HEK293 (cell line): ENCODE data around the gene ACTR1A.
A peak's percentile ranks its signal among the peaks of the same experiment; 100 is the strongest.

Experiments used
- ATF2 ChIP-seq: fragments of 450-650 bp; formaldehyde crosslinking; IDR thresholded peaks from 2 replicates; pipeline ENCODE4 v1.5.1; 2016; ENCODE audit warnings: missing biosample characterization, missing genetic modification characterization, low read depth
- BCL11A ChIP-seq: fragments of 450-650 bp; formaldehyde crosslinking; IDR thresholded peaks from 2 replicates; pipeline ENCODE4 v1.5.1; 2016; ENCODE audit warnings: low read depth, missing biosample characterization, missing genetic modification characterization
- KLF9 ChIP-seq: fragments of 450-650 bp; formaldehyde crosslinking; IDR thresholded peaks from 2 replicates; pipeline ENCODE4 v1.5.1; 2016; ENCODE audit warnings: missing biosample characterization, missing genetic modification characterization, low read depth
- MEIS1 ChIP-seq: sonication (generic); formaldehyde crosslinking; IDR thresholded peaks from 2 replicates; pipeline ENCODE4 v1.8.1; 2022; ENCODE audit warnings: missing genetic modification reagents, mild to moderate bottlenecking, borderline replicate concordance
- ZBTB20 ChIP-seq: fragments of 450-650 bp; formaldehyde crosslinking; IDR thresholded peaks from 2 replicates; pipeline ENCODE4 v1.5.1; 2016; ENCODE audit warnings: missing biosample characterization, missing genetic modification characterization
- ZBTB6 ChIP-seq: fragments of 450-650 bp; formaldehyde crosslinking; IDR thresholded peaks from 2 replicates; pipeline ENCODE4 v1.5.1; 2017; ENCODE audit warnings: missing biosample characterization, missing genetic modification characterization
- ZBTB7A ChIP-seq: fragments of 450-650 bp; formaldehyde crosslinking; IDR thresholded peaks from 2 replicates; pipeline ENCODE4 v1.5.1; 2016; ENCODE audit warnings: low read depth, missing biosample characterization, missing genetic modification characterization
- ZEB2 ChIP-seq: fragments of 450-650 bp; formaldehyde crosslinking; IDR thresholded peaks from 2 replicates; pipeline ENCODE4 v1.5.1; 2016; ENCODE audit warnings: missing biosample characterization, missing genetic modification characterization
- ZFP69B ChIP-seq: fragments of 450-650 bp; formaldehyde crosslinking; IDR thresholded peaks from 2 replicates; pipeline ENCODE4 v1.5.1; 2016; ENCODE audit warnings: missing biosample characterization, missing genetic modification characterization
- ZNF112 ChIP-seq: fragments of 450-650 bp; formaldehyde crosslinking; IDR thresholded peaks from 2 replicates; pipeline ENCODE4 v1.5.0; 2017; ENCODE audit warnings: missing biosample characterization, missing genetic modification characterization
- ZNF132 ChIP-seq: fragments of 450-650 bp; formaldehyde crosslinking; IDR thresholded peaks from 2 replicates; pipeline ENCODE4 v1.5.1; 2017; ENCODE audit warnings: missing biosample characterization, missing genetic modification characterization, borderline replicate concordance
- ZNF335 ChIP-seq: fragments of 450-650 bp; formaldehyde crosslinking; conservative IDR thresholded peaks from 2 replicates; pipeline ENCODE4 v1.5.1; 2016; ENCODE audit warnings: missing biosample characterization, missing genetic modification characterization
- ZNF341 ChIP-seq: fragments of 450-650 bp; formaldehyde crosslinking; IDR thresholded peaks from 2 replicates; pipeline ENCODE4; 2016; ENCODE audit warnings: low read depth, missing biosample characterization, missing genetic modification characterization
- ZNF433 ChIP-seq: fragments of 450-650 bp; formaldehyde crosslinking; IDR thresholded peaks from 2 replicates; pipeline ENCODE4 v1.5.1; 2016; ENCODE audit warnings: missing biosample characterization, missing genetic modification characterization, low read depth
- ZNF501 ChIP-seq: fragments of 450-650 bp; formaldehyde crosslinking; IDR thresholded peaks from 2 replicates; pipeline ENCODE4 v1.5.1; 2016; ENCODE audit warnings: missing biosample characterization, missing genetic modification characterization
- ZNF548 ChIP-seq: fragments of 450-650 bp; formaldehyde crosslinking; IDR thresholded peaks from 2 replicates; pipeline ENCODE4 v1.5.1; 2016; ENCODE audit warnings: missing biosample characterization, missing genetic modification characterization
- ZNF560 ChIP-seq: fragments of 450-650 bp; formaldehyde crosslinking; IDR thresholded peaks from 2 replicates; pipeline ENCODE4 v1.5.1; 2017; ENCODE audit warnings: missing biosample characterization, missing genetic modification characterization, borderline replicate concordance
- ZNF600 ChIP-seq: fragments of 450-650 bp; formaldehyde crosslinking; IDR thresholded peaks from 2 replicates; pipeline ENCODE4 v1.5.1; 2016; ENCODE audit warnings: missing biosample characterization, missing genetic modification characterization
- ZNF701 ChIP-seq: fragments of 450-650 bp; formaldehyde crosslinking; IDR thresholded peaks from 2 replicates; pipeline ENCODE4 v1.5.1; 2016; ENCODE audit warnings: missing biosample characterization, missing genetic modification characterization
- ZNF768 ChIP-seq: fragments of 450-650 bp; formaldehyde crosslinking; IDR thresholded peaks from 2 replicates; pipeline ENCODE4 v1.5.1; 2018; ENCODE audit warnings: missing biosample characterization, mild to moderate bottlenecking, missing genetic modification characterization
- ZXDB ChIP-seq: fragments of 450-650 bp; formaldehyde crosslinking; IDR thresholded peaks from 2 replicates; pipeline ENCODE4 v1.5.1; 2016; ENCODE audit warnings: missing biosample characterization, missing genetic modification characterization
- TF ChIP-seq, protein P1 (sequence below): fragments of 450-650 bp; IDR thresholded peaks from 2 replicates; pipeline ENCODE4 v1.5.1; 2018; ENCODE audit warnings: missing biosample characterization, missing genetic modification characterization
- TF ChIP-seq, protein P2 (sequence below): fragments of 450-650 bp; formaldehyde crosslinking; IDR thresholded peaks from 2 replicates; pipeline ENCODE4 v1.5.1; 2016; ENCODE audit warnings: missing biosample characterization, missing genetic modification characterization
- TF ChIP-seq, protein P3 (sequence below): fragments of 450-650 bp; formaldehyde crosslinking; IDR thresholded peaks from 2 replicates; pipeline ENCODE4 v1.5.1; 2016; ENCODE audit warnings: missing biosample characterization, missing genetic modification characterization
- TF ChIP-seq, protein P4 (sequence below): fragments of 450-650 bp; formaldehyde crosslinking; IDR thresholded peaks from 2 replicates; pipeline ENCODE4 v1.5.1; 2016; ENCODE audit warnings: missing biosample characterization, missing genetic modification characterization
- TF ChIP-seq, protein P5 (sequence below): IDR thresholded peaks from 2 replicates; pipeline ENCODE4 v1.6.1; 2011; ENCODE audit warnings: mild to moderate bottlenecking, low read depth, low read length, borderline replicate concordance

Gene ACTR1A

GRCh38 chr10:102451105-102451969 is 51.2 kb downstream of the ACTR1A start, which contains the start of gene C10orf95 (continued):
- TF ChIP-seq, protein P1, sequence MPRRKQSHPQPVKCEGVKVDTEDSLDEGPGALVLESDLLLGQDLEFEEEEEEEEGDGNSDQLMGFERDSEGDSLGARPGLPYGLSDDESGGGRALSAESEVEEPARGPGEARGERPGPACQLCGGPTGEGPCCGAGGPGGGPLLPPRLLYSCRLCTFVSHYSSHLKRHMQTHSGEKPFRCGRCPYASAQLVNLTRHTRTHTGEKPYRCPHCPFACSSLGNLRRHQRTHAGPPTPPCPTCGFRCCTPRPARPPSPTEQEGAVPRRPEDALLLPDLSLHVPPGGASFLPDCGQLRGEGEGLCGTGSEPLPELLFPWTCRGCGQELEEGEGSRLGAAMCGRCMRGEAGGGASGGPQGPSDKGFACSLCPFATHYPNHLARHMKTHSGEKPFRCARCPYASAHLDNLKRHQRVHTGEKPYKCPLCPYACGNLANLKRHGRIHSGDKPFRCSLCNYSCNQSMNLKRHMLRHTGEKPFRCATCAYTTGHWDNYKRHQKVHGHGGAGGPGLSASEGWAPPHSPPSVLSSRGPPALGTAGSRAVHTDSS: no peak
- TF ChIP-seq, protein P2, sequence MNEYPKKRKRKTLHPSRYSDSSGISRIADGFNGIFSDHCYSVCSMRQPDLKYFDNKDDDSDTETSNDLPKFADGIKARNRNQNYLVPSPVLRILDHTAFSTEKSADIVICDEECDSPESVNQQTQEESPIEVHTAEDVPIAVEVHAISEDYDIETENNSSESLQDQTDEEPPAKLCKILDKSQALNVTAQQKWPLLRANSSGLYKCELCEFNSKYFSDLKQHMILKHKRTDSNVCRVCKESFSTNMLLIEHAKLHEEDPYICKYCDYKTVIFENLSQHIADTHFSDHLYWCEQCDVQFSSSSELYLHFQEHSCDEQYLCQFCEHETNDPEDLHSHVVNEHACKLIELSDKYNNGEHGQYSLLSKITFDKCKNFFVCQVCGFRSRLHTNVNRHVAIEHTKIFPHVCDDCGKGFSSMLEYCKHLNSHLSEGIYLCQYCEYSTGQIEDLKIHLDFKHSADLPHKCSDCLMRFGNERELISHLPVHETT (tag by site-specific recombination): no peak
- TF ChIP-seq ZFP69B (tag by site-specific recombination): peak; percentile 31; the same call in 1 of the 2 replicates
- no peak for TF ChIP-seq ZBTB6 (tag by site-specific recombination)
- TF ChIP-seq, protein P3, sequence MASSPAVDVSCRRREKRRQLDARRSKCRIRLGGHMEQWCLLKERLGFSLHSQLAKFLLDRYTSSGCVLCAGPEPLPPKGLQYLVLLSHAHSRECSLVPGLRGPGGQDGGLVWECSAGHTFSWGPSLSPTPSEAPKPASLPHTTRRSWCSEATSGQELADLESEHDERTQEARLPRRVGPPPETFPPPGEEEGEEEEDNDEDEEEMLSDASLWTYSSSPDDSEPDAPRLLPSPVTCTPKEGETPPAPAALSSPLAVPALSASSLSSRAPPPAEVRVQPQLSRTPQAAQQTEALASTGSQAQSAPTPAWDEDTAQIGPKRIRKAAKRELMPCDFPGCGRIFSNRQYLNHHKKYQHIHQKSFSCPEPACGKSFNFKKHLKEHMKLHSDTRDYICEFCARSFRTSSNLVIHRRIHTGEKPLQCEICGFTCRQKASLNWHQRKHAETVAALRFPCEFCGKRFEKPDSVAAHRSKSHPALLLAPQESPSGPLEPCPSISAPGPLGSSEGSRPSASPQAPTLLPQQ (tag by site-specific recombination): 0 out of 2 replicates have a peak, but pooled peaks have one; percentile 18
- TF ChIP-seq, protein P4, sequence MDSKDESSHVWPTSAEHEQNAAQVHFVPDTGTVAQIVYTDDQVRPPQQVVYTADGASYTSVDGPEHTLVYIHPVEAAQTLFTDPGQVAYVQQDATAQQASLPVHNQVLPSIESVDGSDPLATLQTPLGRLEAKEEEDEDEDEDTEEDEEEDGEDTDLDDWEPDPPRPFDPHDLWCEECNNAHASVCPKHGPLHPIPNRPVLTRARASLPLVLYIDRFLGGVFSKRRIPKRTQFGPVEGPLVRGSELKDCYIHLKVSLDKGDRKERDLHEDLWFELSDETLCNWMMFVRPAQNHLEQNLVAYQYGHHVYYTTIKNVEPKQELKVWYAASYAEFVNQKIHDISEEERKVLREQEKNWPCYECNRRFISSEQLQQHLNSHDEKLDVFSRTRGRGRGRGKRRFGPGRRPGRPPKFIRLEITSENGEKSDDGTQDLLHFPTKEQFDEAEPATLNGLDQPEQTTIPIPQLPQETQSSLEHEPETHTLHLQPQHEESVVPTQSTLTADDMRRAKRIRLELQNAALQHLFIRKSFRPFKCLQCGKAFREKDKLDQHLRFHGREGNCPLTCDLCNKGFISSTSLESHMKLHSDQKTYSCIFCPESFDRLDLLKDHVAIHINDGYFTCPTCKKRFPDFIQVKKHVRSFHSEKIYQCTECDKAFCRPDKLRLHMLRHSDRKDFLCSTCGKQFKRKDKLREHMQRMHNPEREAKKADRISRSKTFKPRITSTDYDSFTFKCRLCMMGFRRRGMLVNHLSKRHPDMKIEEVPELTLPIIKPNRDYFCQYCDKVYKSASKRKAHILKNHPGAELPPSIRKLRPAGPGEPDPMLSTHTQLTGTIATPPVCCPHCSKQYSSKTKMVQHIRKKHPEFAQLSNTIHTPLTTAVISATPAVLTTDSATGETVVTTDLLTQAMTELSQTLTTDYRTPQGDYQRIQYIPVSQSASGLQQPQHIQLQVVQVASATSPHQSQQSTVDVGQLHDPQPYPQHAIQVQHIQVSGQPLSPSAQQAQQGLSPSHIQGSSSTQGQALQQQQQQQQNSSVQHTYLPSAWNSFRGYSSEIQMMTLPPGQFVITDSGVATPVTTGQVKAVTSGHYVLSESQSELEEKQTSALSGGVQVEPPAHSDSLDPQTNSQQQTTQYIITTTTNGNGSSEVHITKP (tag by site-specific recombination): peak; percentile 51
- no peak for TF ChIP-seq ZXDB
- no peak for TF ChIP-seq ZNF768 (tag by site-specific recombination)
- peak; percentile 33 for TF ChIP-seq ZNF335
- no peak for TF ChIP-seq ZNF560 (tag by site-specific recombination)
- no peak for TF ChIP-seq ZNF548 (tag by site-specific recombination)
- TF ChIP-seq ZNF501 (tag by site-specific recombination): 0 out of 2 replicates have a peak, but pooled peaks have one; percentile 39
- TF ChIP-seq, protein P5, sequence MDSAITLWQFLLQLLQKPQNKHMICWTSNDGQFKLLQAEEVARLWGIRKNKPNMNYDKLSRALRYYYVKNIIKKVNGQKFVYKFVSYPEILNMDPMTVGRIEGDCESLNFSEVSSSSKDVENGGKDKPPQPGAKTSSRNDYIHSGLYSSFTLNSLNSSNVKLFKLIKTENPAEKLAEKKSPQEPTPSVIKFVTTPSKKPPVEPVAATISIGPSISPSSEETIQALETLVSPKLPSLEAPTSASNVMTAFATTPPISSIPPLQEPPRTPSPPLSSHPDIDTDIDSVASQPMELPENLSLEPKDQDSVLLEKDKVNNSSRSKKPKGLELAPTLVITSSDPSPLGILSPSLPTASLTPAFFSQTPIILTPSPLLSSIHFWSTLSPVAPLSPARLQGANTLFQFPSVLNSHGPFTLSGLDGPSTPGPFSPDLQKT: no peak
- TF ChIP-seq MEIS1 (CRISPR knock-in tag): no peak
- TF ChIP-seq ATF2 (tag by site-specific recombination): no peak
- TF ChIP-seq ZNF600: peak; percentile 83
- no peak for TF ChIP-seq ZNF701 (tag by site-specific recombination)
- TF ChIP-seq ZBTB7A: no peak
- TF ChIP-seq ZBTB20 (tag by site-specific recombination): peak; percentile 65
- no peak for TF ChIP-seq ZNF112 (tag by site-specific recombination)
- TF ChIP-seq ZNF132 (tag by site-specific recombination): no peak
- TF ChIP-seq ZEB2 (tag by site-specific recombination): 0 out of 2 replicates have a peak, but pooled peaks have one; percentile 48
- TF ChIP-seq ZNF341 (tag by site-specific recombination): peak; percentile 90
- TF ChIP-seq BCL11A (tag by site-specific recombination): no peak
- TF ChIP-seq KLF9 (tag by site-specific recombination): 0 out of 2 replicates have a peak, but pooled peaks have one; percentile 3
- TF ChIP-seq ZNF433 (tag by site-specific recombination): no peak
